Eye (tissue), 1 donor: ENCODE results near the gene CA7.

ENCODE experiments used
- DNase-seq: peaks from one replicate; pipeline ENCODE4 v3.0.0-alpha.2; 2015

Gene CA7

GRCh38 chr16:66844342-66845079, at the start of gene CA7:
Gene CA7 (plus strand): TSS chr16:66844414. CDS start chr16:66844488, 74 bp downstream.
- DNase-seq, result peak; percentile 32

- DNase-seq, result no peak
These were observed 46.1 kb upstream of the CA7 start for GRCh38 chr16:66798161-66798560.

- no peak for DNase-seq
These were observed 43.4 kb upstream of the CA7 start for GRCh38 chr16:66800856-66801255.

DNA sequence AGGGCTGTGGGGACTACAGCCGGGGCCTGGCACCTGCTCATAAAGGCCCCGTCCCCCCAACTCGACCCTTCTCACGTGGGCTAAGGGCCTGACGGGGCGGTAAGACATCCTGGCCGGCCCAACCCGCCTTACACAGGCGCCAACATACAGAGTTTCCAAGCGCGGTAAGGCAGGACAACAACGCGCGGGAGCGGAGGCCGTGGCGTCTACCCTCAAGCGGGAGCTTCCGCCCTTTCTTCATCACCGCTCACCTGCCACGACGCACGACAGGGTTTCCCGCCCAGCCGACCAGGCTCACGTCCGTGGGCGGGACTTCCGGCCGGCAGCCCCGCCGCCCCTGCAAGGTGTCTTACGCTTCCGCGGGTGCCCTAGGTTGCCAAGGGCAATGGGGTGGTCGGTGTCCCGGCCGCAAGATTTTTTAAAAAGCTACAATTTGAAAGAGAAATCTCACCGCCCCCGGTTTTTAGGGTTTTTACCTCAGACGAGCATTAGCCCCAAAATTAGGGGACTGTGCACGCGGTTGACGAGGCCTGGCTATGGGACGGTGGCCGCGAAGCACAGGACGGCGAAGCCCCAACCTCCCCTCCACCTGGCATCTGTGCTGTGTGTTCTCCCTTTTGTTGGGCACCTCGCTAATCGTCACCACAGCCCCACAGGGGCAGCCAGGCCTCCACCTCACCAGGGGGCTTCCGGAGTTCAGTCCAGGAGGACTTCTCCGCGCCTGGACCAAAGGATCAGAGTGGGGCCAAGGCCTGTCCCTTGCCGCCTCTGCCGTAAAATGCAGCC, 42.7 kb upstream of the CA7 start, which contains the start of gene TERB1:
Gene TERB1 (minus strand): TSS at position 265 of the 786 bp plus-strand sequence. CDS start 4,786 bp downstream, outside the sequence.
- no peak for DNase-seq

DNA sequence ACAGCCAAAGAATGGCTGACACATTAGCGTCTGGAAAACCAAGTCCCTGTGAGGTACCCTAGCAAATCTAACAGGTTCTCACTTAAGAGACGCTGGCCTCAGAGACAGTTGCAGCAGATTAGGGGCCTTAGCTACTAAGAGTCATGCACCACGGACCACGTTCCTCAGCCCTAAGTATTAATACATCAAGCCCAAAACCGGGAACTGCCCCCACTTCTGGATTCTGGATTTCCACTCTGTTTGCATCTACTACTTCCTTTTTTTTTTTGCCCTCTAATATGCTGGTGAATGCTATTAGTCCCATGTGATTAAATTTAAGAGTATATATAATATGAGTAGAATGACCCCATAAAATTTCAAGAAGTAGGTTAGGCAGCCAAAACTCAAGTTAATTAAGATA, 42.1 kb upstream of the CA7 start:
- no peak for DNase-seq

DNA sequence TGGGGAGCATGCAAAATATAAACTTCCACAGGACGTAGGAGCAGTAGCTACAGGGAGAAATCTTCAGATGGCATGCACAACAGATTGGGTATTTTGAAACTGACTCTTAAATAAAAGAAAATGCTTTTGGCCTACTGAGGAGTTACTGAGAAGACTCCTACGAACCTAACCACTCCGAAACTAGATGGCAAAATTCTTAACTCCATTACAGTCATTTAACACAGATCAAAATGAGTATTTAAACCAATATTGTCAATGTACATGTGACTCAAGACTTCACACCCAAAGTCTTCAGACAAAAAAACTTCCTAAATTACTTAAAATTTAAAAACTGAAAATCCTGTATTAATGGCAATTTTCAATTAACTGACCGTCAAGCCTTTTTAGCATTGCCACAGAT, 34.4 kb upstream of the CA7 start:
- no peak for DNase-seq

DNA sequence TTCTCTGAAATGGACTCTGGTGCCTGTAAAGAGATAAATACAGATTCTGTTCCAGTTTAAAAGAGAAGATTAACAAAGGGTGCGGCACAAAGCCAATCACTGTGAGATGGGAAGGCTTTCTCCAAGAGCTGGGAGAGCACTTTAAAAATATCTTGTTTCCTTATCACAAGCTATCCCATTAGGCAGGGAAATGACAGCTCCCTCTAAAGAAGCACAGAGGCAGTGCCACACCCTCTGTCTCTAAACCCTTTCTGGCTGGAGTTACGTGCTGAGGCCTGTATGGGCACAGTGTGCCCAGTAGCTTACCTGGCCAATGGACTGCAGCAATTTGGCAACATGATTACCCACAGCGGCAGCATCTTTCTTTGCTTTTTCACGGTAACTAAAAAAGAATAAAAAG, 33.8 kb upstream of the CA7 start:
- no peak for DNase-seq

DNA sequence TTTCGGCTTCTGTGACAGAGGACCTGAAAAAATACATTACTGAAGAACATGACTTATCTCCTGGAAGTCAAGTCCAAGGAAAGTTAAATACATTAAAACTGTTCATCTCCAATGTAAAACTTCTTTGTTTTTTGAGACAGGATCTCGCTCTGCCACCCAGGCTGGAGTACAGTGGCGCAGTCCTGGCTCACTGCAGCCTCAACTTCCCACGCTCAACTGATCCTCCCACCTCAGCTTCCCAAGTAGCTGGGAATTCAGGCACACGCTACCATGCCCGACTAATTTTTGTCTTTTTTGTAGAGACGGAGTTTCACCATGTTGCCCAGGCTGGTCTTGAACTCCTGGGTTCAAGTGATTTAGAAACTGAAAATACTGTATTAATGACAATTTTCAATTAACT, 33.2 kb upstream of the CA7 start:
- no peak for DNase-seq

DNA sequence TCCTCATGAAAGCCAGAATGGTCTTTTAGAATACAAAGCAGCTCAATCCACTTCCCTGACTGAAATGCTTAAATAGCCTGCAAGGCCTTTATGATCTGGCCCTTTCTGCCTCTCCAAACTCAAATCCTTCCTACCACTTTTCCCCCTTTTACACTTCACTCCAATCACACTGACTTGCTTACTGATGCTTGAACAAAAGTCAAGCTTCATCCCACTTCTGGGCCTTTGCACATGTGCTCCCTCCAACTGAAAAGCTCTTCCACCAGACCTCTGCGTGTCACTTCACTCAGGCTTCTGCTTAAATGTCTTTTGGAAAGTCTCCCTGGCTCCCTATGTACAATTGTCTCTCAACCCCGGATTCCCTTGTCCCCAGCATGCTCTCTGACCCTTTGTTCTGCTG, 29.5 kb upstream of the CA7 start:
- no peak for DNase-seq

- no peak for DNase-seq
These were observed 20.2 kb upstream of the CA7 start for GRCh38 chr16:66824006-66824405.

- DNase-seq, result peak; percentile 97
These were observed 13.5 kb upstream of the CA7 start, which contains the start of gene NAE1 for GRCh38 chr16:66830422-66831404. Gene NAE1 (minus strand): TSS chr16:66830976. CDS start chr16:66830899, 77 bp downstream.

DNA sequence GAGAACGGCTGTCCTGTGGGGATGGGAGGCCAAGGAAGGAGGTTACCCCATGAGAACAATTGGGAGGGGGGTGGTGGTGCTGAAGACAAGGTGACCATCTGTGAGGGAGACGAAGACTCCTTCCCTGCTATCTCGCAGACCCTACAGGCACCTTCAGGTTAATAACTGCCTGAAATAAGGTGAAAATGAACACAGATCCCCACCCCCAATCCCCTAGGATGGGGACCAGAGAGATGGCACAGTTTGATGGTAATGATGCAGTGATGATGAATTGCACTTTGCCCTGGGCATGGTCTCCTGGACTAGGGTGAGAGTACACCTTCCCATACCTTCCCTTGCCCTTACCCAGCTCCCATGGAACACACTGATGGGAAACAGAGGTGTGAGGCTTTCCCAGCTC, 12.0 kb upstream of the CA7 start:
- no peak for DNase-seq

- no peak for DNase-seq
These were observed 11.4 kb upstream of the CA7 start for GRCh38 chr16:66832661-66833305.

GRCh38 chr16:66834746-66835145, 9.5 kb upstream of the CA7 start:
- DNase-seq, result no peak

DNA sequence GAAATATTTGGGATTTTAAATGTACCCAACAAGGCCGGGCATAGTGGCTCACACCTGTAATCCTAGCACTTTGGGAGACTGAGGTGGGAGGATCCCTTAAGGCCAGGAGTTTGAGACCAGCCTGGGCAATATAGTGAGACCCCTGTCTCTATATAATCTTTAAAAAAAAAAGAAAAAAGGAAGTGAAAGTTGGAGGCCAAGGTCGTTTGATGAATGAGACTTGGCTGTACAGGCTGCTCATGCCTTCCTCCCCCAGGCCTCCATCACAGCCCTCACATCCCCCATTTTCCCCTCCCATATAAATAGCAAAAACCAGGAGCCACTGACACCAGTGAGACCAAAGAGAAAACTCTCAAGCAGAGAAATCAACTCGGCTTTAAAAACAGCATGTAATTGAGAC, 3.3 kb upstream of the CA7 start:
- no peak for DNase-seq

DNA sequence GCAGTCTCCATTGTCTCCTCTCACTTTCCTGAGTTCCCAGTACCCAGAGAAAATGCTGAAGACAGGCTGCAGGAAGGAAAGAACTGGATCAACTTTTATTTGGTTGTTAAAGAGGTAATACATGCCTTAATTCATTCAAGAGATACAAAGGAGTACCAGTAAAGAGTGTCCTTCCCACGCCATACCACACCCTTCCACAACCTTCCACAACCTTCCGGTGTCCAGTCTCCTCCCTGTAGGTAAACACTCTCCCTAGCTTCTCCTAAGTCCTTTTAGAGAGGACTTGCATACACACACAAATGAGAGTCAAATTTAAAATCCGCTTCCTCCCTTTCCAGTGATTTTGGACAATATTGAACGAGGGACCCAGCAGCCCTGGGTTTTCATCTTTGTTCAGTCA, 2.8 kb upstream of the CA7 start:
- DNase-seq, result no peak

GRCh38 chr16:66842765-66843164, 1.4 kb upstream of the CA7 start:
- DNase-seq, result no peak

DNA sequence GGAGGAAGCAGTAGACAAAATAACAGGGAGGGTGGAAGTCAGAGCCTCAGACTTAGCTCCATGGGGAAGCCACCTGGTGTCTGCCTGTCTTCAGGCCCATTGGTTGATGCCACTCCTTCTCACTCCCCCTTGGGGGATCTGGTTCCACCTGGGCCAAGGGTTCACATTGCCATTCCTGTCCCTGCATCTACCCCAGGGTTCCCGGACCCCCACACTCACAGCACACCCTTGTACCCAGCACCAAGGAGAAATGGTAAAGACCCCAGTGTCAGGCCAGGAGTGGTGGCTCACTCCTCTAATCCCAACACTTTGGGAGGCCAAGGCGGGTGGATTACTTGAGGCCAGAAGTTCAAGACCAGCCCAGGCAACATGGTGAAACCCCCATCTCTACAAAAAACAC, 1.0 kb upstream of the CA7 start:
- no peak for DNase-seq

- DNase-seq, result no peak
These were observed 239 bp upstream of the CA7 start for GRCh38 chr16:66844009-66844341.

GRCh38 chr16:66845080-66845410, 831 bp downstream of the CA7 start:
- DNase-seq, result no peak

DNA sequence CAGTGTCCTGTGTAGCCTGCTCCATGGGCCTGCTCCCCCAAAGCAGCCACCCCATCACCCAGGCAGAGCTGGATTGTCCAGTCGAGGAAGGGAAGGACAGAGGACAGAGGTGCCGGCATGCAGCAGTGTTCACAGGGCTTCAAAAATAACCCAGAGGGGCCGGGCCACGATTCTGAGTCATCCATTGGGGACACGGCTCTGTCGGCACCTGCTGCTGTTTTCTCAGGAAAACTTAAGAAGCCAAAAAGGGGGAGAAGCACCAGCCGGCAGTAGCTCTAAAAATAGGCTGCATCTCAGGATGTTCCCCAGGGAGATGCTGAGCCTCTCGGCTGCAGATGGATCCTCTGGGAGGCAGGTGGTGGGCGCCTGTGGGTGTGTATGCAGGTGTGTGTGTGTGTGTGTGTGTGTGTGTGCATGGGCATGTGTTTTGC, 1.6 kb downstream of the CA7 start:
- DNase-seq, result no peak

DNA sequence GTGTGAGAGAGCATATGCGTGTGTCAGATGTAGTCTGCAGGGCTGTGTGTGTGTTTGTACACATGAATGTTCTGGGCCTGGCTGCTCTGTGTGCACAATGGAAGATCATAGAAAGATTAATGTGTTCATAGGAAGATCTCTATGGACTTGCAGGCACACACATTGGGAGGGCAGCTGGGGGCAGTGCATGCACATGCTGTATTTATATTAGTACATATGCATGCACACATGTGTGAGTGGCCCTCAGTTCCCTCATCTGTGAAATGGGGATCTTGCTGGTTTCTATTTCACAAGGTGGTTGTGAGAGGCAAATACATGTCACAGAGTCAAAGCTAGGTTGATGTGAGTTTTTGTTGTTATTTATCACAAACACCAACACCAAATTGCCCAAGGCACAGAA, 2.1 kb downstream of the CA7 start:
- no peak for DNase-seq

- DNase-seq, result no peak
These were observed 2.6 kb downstream of the CA7 start for GRCh38 chr16:66846831-66847230.
